ENCODE data around the gene TAPBP.
"Not testable (repeated sequence)": the region's sequence is repeated elsewhere in the genome, so short reads cannot be mapped to it uniquely, and the experiment has no call there.

The TAPBP gene

DNA sequence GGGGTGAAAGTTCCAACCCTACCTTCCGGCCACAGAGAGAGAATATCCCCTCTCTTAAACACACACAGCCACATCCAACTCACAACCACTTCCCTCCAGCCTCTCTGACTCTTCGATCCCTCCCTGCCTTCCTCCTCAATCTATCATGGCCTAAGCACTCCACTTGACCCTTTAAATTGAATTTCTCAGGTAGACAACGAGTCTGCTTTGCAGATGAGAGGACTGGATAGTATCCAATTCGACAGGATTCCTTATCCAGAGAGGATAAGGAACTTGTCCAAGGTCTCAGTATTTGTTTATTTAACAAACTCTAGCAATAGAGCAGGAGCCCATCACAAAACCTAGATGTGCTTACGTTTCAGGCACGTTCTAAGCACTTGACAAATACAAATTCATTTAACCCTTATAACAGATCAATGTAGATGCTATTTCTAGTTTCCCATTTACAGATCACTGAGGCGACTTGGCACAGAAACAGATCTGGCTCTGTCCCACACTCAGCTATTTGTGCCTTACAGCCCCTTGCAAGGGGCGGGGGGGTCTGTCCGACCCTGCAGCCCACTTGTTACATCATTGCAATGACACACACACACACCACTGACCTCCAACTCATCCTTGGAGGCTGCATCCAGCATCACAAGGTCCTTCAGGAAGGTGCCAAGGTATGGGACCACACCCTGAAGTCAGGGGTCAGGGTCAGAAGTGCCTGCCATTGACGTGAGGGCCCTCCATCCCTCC is 19.6 kb downstream of the TAPBP start:
- H3K36me3 ChIP-seq (ENCODE audit: insufficient read depth, low read length): peaks cover 45% of the 10 kb centered on the region
- H3K27me3 ChIP-seq (ENCODE audit: insufficient read depth, low read length): no peaks in the 10 kb centered on the region
- H3K9ac ChIP-seq (ENCODE audit: low read depth, low read length): no peak overlapping the region
- H3K4me3 ChIP-seq (ENCODE audit: low read length): no peak overlapping the region
- H3K4me1 ChIP-seq (ENCODE audit: insufficient read depth, low read length): peaks cover 3% of the 10 kb centered on the region; the same call in 1 of the 2 replicates
- no peak overlapping the region for H3K27ac ChIP-seq (ENCODE audit: low read depth, low read length)
- H3K9me3 ChIP-seq (ENCODE audit: insufficient read depth, low read depth, low read length): no peaks in the 10 kb centered on the region
- 92% methylated on average over 10 of the region's 10 CpGs for WGBS

DNA sequence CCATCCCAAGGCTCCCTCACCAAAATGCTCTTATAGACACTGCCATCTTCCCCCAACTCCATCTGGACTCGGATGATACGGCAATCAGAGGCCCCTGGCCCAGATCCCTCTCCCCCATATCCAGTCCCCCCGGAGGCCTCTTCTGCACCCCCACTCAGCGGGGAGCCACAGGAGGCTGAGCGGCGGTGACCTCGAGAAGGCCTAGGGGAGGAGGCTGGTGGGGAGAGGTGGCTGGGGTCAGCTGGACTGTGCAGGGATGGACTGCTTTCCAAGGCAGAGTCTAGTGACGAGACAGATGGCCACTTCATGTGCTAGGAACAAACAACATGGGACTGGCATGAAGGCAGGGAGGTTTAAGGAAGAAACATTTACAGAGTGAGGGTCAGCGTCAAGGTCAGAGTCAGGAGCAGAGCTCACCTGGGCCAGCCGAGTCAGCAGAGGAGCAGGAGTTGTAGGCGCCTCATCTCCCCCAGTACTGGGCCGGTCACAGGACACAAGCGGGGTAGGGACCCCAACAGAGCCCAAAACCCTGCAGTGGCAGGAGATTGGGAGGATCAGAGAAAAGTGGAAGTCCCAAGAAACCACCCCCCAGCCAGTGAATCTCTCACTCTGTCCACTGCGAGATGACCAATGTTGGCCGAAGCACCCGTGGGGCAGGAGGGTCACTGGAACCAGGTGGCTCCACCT is 20.7 kb downstream of the TAPBP start:
- Histone ChIP-seq H3K27ac (ENCODE audit: low read depth, low read length) (no peak overlapping the region), H3K36me3 (ENCODE audit: insufficient read depth, low read length) (peaks cover 45% of the 10 kb centered on the region), H3K9me3 (ENCODE audit: insufficient read depth, low read depth, low read length) (no peaks in the 10 kb centered on the region), H3K4me3 (ENCODE audit: low read length) (no peak overlapping the region), H3K9ac (ENCODE audit: low read depth, low read length) (no peak overlapping the region), H3K27me3 (ENCODE audit: insufficient read depth, low read length) (no peaks in the 10 kb centered on the region), H3K4me1 (ENCODE audit: insufficient read depth, low read length) (peaks cover 6% of the 10 kb centered on the region; the same call in 1 of the 2 replicates)
- 96% methylated on average over 15 of the region's 16 CpGs for WGBS

- no peak overlapping the region for H3K27ac ChIP-seq (ENCODE audit: low read depth, low read length)
- peak overlapping the region; percentile 97 for H3K4me3 ChIP-seq (ENCODE audit: low read length)
- peaks cover 56% of the 10 kb centered on the region for H3K36me3 ChIP-seq (ENCODE audit: insufficient read depth, low read length)
- 85% methylated on average over 7 of the region's 7 CpGs for WGBS
- peaks cover 8% of the 10 kb centered on the region; the same call in 1 of the 2 replicates for H3K4me1 ChIP-seq (ENCODE audit: insufficient read depth, low read length)
- no peaks in the 10 kb centered on the region for H3K27me3 ChIP-seq (ENCODE audit: insufficient read depth, low read length)
- no peaks in the 10 kb centered on the region for H3K9me3 ChIP-seq (ENCODE audit: insufficient read depth, low read depth, low read length)
- peak overlapping the region; percentile 90 for H3K9ac ChIP-seq (ENCODE audit: low read depth, low read length)
These were observed 23.4 kb downstream of the TAPBP start for GRCh38 chr6:33290459-33290858.

- peak overlapping the region; percentile 53; the same call in 1 of the 2 replicates for H3K27ac ChIP-seq (ENCODE audit: low read depth, low read length)
- no peaks in the 10 kb centered on the region for H3K27me3 ChIP-seq (ENCODE audit: insufficient read depth, low read length)
- peaks cover 61% of the 10 kb centered on the region for H3K36me3 ChIP-seq (ENCODE audit: insufficient read depth, low read length)
- no peaks in the 10 kb centered on the region for H3K9me3 ChIP-seq (ENCODE audit: insufficient read depth, low read depth, low read length)
- 0% methylated on average over 13 of the region's 14 CpGs for WGBS
- H3K9ac ChIP-seq (ENCODE audit: low read depth, low read length): peak overlapping the region; percentile 90
- peak overlapping the region; percentile 97 for H3K4me3 ChIP-seq (ENCODE audit: low read length)
- H3K4me1 ChIP-seq (ENCODE audit: insufficient read depth, low read length): peaks cover 8% of the 10 kb centered on the region; the same call in 1 of the 2 replicates
These were observed 24.0 kb downstream of the TAPBP start for GRCh38 chr6:33289784-33290315.

DNA sequence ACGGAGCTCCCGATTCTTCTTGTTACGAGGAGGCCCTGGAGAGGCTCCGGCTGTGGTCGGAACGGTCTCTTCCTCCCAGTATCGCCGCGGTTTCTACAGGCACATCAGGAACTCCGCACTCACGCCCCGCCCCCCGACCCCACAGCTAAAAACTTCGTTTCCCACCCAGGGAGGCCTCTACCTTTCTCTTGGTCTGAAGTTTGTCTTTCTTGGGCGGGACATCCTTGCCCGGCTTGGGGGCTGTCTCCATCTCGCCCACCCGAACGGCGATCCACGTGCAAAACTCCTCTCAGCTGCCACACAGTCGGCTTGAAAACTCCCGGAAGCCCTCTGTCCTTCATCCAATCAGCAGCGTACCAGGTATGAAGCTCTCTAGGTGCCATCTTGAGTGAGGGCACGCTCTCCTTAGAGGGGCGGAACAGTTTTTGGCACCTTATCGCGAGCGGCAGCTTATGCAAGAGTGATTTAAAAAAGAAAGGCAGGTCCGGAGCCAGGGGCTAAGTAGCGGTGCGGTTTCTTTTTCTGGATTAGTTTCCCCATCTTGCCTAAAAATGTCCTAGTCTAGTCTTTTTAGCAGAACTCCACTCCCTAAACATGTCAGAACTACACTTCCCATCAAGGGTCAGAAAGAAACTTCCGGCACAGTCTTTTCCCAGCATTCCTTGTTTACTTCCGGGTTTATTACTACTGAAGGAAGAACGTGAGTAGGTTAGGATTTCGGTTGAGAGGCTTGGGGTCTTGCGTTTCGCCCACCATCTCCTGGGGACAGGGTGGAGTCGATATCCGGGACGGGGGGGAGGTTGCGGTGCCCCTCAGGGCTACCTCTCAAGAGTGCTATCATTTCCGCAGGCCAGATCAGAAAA is 24.7 kb downstream of the TAPBP start, which contains the start of the genes PFDN6 and WDR46:
Gene PFDN6, plus strand, starts transcription at position 681 of the 863 bp plus-strand sequence. CDS start 256 bp downstream, outside the sequence.
Gene WDR46, minus strand, starts transcription at position 319 of the 863 bp plus-strand sequence. Its CDS starts 69 bp downstream, at position 250.
- H3K4me3 ChIP-seq (ENCODE audit: low read length): peak within 1 kb of the TSS; percentile 97
- H3K27me3 ChIP-seq (ENCODE audit: insufficient read depth, low read length): no peaks in the 10 kb centered on the region
- H3K27ac ChIP-seq (ENCODE audit: low read depth, low read length): peak within 1 kb of the TSS; percentile 53; the same call in 1 of the 2 replicates
- peaks cover 8% of the 10 kb centered on the region; the same call in 1 of the 2 replicates for H3K4me1 ChIP-seq (ENCODE audit: insufficient read depth, low read length)
- WGBS: under 1% methylated on average over 43 of the region's 43 CpGs
- peak within 1 kb of the TSS; percentile 90 for H3K9ac ChIP-seq (ENCODE audit: low read depth, low read length)
- peaks cover 65% of the 10 kb centered on the region for H3K36me3 ChIP-seq (ENCODE audit: insufficient read depth, low read length)
- H3K9me3 ChIP-seq (ENCODE audit: insufficient read depth, low read depth, low read length): no peaks in the 10 kb centered on the region

- Histone ChIP-seq H3K9ac (ENCODE audit: low read depth, low read length) (peak overlapping the region; percentile 90), H3K36me3 (ENCODE audit: insufficient read depth, low read length) (peaks cover 64% of the 10 kb centered on the region)
These were observed 25.5 kb downstream of the TAPBP start for GRCh38 chr6:33288141-33288920.

GRCh38 chr6:33286946-33287914 is 26.6 kb downstream of the TAPBP start:
- Histone ChIP-seq H3K4me1 (ENCODE audit: insufficient read depth, low read length) (peaks cover 8% of the 10 kb centered on the region; the same call in 1 of the 2 replicates), H3K36me3 (ENCODE audit: insufficient read depth, low read length) (peaks cover 62% of the 10 kb centered on the region), H3K27ac (ENCODE audit: low read depth, low read length) (no peak overlapping the region), H3K9ac (ENCODE audit: low read depth, low read length) (no peak overlapping the region), H3K4me3 (ENCODE audit: low read length) (no peak overlapping the region), H3K9me3 (ENCODE audit: insufficient read depth, low read depth, low read length) (no peaks in the 10 kb centered on the region), H3K27me3 (ENCODE audit: insufficient read depth, low read length) (no peaks in the 10 kb centered on the region)
- 94% methylated on average over 22 of the region's 22 CpGs for WGBS

More at GRCh38 chr6:33288141-33288920, 25.5 kb downstream of the TAPBP start:
- Histone ChIP-seq H3K27ac (ENCODE audit: low read depth, low read length) (no peak overlapping the region), H3K27me3 (ENCODE audit: insufficient read depth, low read length) (no peaks in the 10 kb centered on the region), H3K9me3 (ENCODE audit: insufficient read depth, low read depth, low read length) (no peaks in the 10 kb centered on the region), H3K4me3 (ENCODE audit: low read length) (peak overlapping the region; percentile 97), H3K4me1 (ENCODE audit: insufficient read depth, low read length) (peaks cover 8% of the 10 kb centered on the region; the same call in 1 of the 2 replicates)
- 15% methylated on average over 19 of the region's 21 CpGs for WGBS

GRCh38 chr6:33285214-33285613 is 28.7 kb downstream of the TAPBP start:
- not testable (repeated sequence) for H3K27me3 ChIP-seq (ENCODE audit: insufficient read depth, low read length); H3K27ac ChIP-seq (ENCODE audit: low read depth, low read length); H3K9me3 ChIP-seq (ENCODE audit: insufficient read depth, low read depth, low read length); H3K4me3 ChIP-seq (ENCODE audit: low read length); H3K9ac ChIP-seq (ENCODE audit: low read depth, low read length); H3K4me1 ChIP-seq (ENCODE audit: insufficient read depth, low read length)
- peaks cover 67% of the 10 kb centered on the region for H3K36me3 ChIP-seq (ENCODE audit: insufficient read depth, low read length)
- 93% methylated on average over 4 of the region's 4 CpGs for WGBS

DNA sequence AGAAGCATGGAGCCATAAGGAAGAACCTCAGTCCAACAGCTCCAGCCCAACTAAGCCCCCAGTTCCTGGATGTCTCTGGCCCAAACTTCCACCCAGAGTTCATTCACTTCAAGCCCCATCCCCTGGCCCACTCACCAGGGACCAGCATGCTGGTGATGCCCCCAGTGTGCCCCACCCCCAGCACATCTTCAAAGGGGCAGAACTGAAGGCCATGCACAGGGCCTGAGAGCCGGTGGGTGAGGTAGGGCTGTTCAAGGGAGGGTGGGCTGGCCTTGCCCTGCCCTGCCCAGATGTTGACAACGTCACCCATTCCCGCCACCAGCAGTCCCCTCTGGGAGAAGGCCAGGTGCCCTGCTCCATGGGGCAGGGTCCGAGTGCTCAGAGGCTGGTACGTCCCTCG is 33.3 kb downstream of the TAPBP start:
- Histone ChIP-seq H3K36me3 (ENCODE audit: insufficient read depth, low read length) (peaks cover 78% of the 10 kb centered on the region), H3K4me1 (ENCODE audit: insufficient read depth, low read length) (peaks cover 6% of the 10 kb centered on the region), H3K9ac (ENCODE audit: low read depth, low read length) (no peak overlapping the region), H3K4me3 (ENCODE audit: low read length) (no peak overlapping the region), H3K27me3 (ENCODE audit: insufficient read depth, low read length) (no peaks in the 10 kb centered on the region), H3K9me3 (ENCODE audit: insufficient read depth, low read depth, low read length) (no peaks in the 10 kb centered on the region), H3K27ac (ENCODE audit: low read depth, low read length) (no peak overlapping the region)
- 94% methylated on average over 6 of the region's 6 CpGs for WGBS
